HuH-7 (cell line): ENCODE measurements around the gene BBX.
"Not testable (repeated sequence)": the region's sequence is repeated elsewhere in the genome, so short reads cannot be mapped to it uniquely, and the experiment has no call there.

Experiments
- DNase-seq: peaks from one replicate; pipeline ENCODE4 v3.0.0; 2011; ENCODE audit warnings: low spot score

The BBX gene

DNA sequence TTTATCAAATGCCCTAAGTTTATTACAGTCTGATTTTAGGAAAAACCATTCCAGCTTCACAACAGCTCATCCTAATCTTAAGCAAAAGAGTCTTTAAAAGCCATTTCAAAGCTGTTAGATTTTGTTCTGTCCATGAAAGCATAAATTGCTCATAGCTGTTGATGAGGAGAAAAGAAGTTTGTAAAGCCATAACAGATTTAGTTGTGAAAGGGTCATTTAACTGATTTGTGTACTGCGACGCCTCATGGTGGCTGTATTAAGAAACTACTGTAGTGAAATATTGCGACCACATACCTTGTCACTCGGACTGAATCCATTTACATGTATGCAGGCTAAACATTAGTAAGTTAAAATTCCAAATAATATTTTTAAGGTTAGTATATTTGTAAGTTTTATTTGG is 20.9 kb downstream of the BBX start:
- no peak for DNase-seq

- no peak for DNase-seq
These were observed 22.9 kb downstream of the BBX start for GRCh38 chr3:107545680-107546120.

GRCh38 chr3:107548601-107549000 is 25.8 kb downstream of the BBX start:
- DNase-seq: no peak

DNA sequence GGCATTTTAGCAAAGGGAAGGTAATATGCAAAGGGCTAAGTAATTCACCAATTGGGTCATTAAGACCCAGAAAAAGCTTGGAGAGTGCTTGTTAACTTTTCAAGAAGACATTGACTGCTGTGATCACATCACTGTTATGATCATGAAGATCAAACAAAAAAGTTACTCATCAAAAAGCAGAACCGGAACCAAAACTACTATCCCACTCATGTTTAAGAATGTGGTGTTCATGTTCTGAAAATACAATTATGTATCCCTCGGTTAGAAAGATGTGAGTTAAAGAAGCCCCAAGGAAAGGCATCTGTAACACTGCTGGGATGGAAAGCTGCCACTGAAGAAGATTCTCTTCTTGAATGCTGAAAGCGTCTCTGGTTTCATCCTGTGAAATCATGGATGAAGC is 32.6 kb downstream of the BBX start:
- no peak for DNase-seq

GRCh38 chr3:107557743-107558142 is 35.0 kb downstream of the BBX start:
- no peak for DNase-seq

DNA sequence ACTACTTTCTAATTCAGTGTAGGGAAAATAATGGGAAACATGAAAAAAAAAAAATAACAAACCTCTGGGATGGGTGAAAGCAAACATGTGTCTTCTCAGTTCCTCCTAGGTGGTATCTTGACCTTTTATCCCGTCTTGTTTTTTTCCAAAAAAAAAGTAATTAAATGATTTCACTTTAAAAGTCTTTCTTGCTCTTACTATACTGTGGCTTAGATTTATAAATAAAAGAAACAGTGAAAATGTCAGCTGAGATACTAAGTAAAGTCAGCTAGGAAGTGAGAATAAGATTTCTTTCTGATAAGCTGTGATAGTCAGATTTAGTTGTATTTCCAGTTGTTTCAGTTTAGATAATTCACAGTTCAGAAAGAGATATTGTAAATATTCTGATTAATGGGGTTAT is 37.4 kb downstream of the BBX start:
- DNase-seq: no peak

- no peak for DNase-seq
These were observed 39.2 kb downstream of the BBX start for GRCh38 chr3:107561980-107562379.

DNA sequence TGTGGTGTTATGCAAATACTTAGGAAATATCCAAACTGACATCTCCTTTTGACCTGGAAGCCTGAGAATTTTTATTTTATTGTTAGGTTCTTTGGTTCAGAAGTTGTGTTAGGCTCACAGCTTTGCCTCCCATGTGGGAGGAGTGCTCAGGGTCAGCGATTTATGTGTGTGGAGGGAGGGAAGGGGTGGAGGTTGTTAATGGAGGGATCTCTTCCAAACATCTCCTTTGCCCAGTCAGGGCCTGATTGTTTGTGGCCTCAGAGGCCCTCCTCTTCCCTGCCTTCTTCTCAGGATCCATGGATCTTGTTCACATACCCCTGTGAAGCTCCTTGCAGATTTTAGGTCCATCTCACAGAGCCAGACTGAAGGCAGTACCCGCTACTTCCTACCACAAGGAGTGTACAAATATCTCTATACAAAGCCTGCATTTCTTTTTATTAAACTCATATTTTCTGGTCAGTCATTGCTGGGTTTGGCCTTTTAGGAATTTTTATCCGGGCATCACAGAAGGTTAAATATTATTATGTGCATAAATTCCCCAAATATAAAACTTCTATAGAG is 40.3 kb downstream of the BBX start:
- DNase-seq: no peak

DNA sequence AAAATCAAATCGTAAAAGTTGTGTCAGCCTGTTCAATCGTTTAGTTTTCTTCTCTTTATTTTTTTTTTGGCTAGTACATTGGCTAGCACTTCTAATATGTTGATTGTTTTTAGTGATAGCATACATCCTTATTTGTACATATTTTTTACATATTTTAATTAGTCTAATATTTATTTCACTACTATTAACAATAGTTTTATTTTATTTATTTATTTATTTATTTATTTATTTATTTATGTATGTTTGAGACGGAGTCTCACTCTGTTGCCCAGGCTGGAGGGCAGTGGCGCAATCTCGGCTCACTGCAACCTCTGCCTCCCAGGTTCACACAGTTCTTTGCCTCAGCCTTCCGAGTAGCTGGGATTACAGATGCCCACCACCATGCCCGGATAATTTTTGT is 42.5 kb downstream of the BBX start:
- not testable (repeated sequence) for DNase-seq

DNA sequence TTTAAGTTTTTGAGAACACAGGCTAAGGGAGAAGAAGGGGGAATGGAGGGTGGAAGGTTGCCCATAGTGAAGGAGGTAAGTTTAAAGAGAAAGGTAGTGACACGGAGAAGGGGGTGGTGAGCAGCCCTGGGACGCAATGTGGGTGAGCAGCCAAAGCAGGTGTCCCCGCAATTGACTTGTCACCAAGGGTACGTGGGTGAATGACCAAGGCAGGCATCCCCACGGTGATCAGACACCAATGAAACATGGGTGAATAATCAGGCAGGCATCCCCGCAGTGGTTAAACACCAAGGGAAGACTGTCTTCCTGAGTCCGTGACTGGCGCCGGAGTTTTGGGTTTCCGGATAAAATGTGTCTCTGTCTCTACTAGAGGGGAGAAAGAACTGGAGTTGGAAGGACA is 48.3 kb downstream of the BBX start:
- DNase-seq: not testable (repeated sequence)

GRCh38 chr3:107571492-107571891 is 48.7 kb downstream of the BBX start:
- not testable (repeated sequence) for DNase-seq

- DNase-seq: peak; percentile 30
These were observed 51.9 kb downstream of the BBX start for GRCh38 chr3:107574650-107575049.

DNA sequence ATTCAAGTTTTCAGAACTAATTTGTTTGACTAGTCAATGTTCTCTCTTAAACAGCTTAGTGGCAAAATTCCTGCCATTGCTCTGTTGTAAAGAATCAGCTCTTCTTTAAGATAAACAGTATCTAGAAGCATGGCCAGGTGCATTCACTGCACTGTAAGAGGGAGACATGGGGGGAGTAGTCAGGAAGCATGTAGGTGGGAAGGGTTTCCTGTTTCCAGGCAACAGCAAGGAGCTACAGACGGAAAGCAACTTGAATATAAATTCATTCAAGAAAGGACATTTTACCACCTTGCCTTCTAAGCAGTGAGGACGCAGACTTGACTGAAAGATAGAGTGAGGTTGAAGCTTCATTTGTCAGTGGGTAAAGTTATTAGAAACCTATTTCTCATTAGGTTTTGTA is 55.3 kb downstream of the BBX start:
- DNase-seq: no peak

DNA sequence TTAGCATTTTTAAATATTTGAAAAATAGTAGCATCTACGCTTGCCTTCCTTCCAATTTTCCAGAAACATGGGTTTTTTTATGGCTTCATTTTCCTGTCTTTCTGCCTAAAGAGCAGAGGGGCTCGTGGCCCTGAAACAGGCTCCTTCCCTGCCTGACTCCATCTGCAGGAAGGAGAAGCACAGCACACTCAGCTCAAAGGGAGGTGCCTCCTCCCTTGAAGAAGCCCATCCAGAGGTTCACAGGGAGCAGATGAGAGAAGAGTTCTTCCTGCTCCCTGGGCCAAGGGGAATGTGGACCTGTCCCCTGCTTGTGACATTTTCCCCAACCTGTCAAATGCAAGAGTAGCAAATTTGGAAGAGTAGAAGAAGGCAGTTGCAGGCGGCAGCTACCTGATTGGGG is 55.8 kb downstream of the BBX start:
- DNase-seq: no peak

DNA sequence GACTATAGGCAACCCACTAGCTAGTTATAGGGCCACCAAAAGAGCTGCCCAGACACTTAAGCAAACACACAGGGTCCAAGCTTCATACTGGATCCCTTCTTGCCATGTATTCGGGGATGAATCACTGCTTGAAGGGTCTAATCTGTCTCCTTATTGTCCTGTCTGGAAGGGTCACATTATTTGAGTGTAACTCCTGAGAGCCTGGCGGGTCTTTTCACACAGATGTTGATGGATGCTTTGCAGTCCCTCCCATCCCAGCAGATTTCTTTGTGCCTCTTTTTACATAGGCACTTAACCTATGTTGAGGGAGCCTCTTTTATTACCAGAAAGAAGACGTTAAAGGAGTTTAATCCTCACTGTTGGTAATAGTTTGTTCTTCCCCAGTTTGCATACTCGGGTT is 56.6 kb downstream of the BBX start:
- DNase-seq: no peak

GRCh38 chr3:107581230-107581629 is 58.5 kb downstream of the BBX start:
- no peak for DNase-seq

- DNase-seq: no peak
These were observed 65.5 kb downstream of the BBX start for GRCh38 chr3:107588217-107588616.

DNA sequence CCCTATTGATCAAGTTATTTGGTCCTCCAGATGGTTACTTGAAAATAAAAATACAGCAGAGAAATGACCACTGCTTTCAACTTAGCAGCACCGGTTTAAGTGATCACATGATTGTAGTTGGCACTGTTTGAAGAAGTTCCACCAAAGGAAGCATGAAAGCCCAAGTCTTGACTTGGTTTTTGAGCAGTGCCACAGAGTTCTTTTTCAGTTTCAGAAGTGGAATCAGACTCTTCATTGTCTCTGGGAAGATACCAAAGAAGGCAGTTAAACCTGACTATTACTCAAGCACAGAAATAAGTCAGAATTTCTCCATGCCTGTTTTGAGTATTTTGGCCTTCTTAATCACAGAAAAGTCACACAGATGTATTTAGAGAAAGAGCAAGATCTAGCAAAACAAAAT is 66.7 kb downstream of the BBX start:
- DNase-seq: no peak

GRCh38 chr3:107590786-107591185 is 68.0 kb downstream of the BBX start:
- no peak for DNase-seq

DNA sequence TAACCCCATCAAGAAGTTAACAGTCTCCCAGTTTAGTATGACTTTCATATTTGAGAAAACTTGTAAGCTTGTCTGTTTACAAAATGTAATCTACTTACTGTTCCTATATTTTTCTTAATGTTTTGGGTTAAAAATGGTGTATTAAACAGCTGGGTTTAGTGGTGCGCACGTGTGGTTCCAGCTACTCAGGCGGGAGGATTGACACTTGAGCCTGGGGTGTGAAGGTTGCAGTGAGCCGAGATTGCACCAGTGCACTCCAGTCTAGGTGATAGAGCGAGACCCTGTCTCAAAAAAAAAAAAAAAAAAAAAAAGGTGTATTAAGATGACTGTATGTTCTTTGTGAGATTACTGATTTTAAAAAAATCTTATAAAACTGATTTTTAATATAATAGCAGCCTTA is 69.3 kb downstream of the BBX start:
- no peak for DNase-seq

DNA sequence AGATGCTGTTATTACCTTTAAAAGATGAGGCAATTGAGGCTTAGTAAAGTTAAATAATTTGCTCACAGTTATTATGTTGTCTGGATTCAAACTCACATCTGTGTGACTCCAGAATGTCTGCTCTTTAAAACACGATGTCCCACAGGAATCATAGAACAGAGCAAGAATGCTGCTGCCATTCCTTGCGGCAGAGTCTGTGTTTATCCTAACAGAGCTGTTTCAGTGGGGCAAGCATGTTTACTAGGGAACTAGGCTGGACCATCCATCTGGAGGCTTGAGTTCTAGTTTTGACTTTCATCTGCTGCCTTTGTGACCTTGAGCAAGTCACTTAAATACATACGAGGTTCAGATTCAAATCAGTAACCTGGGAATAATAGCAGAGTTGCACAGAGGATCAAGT is 72.1 kb downstream of the BBX start:
- no peak for DNase-seq

DNA sequence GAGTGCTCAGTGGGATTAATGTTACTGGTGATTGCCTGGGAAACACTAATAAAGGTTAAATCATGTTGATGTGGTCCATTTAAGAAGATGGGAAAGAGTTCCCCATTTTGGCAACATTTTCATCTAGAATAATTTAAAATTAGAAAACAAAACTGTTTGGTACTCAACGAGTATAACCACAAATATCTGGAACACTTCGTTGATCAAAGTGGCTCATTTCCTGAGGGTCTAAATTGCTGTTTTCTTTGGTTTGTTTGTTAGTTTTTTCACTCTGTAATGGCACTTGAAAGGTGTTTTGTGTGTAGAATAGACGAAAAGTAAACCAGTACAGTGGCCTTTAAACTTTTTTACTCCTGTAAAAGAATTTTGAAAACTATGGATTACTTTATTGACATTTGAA is 73.9 kb downstream of the BBX start:
- no peak for DNase-seq

DNA sequence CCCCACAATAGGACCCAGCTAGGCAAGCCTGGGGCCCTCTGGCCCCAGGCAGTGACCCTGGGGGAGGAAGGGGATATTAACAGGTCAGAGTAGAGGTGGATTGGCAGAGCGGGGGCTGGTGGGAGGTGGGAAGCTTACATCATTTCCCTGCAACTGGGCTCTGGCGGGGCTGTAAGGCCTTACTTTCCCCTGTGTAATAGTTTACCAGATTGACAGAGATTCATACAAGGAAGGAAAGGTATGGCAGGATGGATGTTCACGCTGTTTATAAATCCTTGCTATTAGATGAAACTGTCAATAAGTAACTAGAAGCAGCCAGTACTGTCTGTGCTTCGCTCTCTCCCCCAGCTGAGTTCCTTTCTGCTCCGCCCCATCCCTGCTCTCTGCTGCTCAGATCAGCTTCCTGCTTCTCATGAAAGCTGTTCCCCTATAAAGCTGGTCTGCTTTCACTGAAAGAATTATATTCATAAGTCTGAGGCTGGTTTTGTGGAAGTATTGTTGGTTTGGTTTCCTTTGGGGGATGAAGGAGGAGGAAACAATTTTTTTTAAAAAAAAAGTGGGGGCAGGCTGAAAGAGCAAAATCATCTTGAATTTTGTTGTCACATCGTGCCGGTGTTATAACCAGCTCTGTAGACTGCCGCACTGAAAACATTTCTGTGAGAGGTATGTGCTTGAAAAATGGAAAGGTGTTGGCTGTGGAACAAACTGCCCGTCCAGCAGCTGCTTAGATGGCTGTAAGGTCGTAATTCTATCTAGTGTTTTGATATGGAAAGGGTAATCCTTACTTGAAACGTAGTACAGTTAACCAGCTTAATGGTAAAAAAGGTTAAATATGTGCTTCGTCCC is 76.4 kb downstream of the BBX start:
- DNase-seq: peak; percentile 54

DNA sequence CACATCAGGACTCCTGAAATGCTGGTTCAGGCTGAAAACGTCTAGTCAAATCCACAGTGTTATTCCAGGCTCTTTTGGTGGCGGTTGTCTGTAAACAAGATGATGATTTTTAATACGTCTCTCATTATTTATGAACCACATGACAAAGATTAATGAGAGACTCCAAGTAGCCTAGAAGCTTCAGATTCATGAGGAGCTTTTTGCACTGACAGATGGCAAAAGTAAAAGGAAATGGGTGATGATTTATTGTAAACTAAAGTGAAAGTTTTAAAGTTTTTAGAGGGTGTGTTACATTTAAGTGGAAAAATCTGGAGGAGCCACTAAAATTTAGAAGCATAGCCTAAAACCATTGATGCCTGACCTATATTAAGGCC is 77.0 kb downstream of the BBX start:
- no peak for DNase-seq
